ENCODE results near the gene ZSWIM9. TPM values are rescaled to one million over a fixed set of nuclear protein-coding genes. Genes with fewer than 3 reads are reported as not detected.

The ZSWIM9 gene
- total and polyA plus RNA-seq, 2 donors (not counting 3 experiments of a cell fraction or from before 2014, with no cell fraction given) = 1.0 to 8.6 TPM

DNA sequence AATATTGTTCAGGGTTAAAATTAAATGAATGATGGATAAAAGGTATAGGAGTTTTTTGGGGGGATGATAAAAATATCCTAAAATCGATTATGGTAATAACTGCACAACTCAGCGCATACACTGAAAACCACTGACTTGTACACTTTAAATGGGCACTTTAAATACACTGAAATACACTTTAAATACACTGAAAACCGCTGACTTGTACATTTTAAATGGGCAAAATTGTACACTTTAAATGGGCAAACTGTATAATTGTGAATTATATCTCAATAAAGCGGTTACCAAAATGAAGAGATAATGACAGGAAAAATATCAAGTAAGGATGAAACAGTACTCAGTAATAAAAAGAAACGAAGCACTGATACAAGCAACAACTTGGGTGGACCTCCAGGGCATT, 1.8 kb upstream of the ZSWIM9 start:
- ChIA-PET POLR2A (no interaction called here), CTCF (interaction anchor here (1.0 kb wide), 1 partner anchor 35 kb away, joined by 3 read pairs; no protein-coding TSS in a partner anchor)
- Histone ChIP-seq H3K27me3 (ENCODE audit: control insufficient read depth in 2 of 2, insufficient read depth in 2 of 2, low read length in 2 of 2) (no peaks in the 10 kb centered on the region), H2AFZ (ENCODE audit: low read depth, low read length) (no peak overlapping the region), H3K4me1 (ENCODE audit: control insufficient read depth, extremely low read depth, insufficient read depth, low read length) (peaks cover 13% of the 10 kb centered on the region), H3K27ac (ENCODE audit: insufficient read depth, low read depth, low read length) (no peak overlapping the region), H3K79me2 (ENCODE audit: control insufficient read depth, insufficient read depth, low read length) (peaks cover 28% of the 10 kb centered on the region), H3K4me3 (replicated peaks in 1 of 3; ENCODE audit: insufficient read depth in 1 of 3, low read depth in 1 of 3, low read length in 3 of 3) (no peak overlapping the region), H3K9me3 (replicated peaks; ENCODE audit: control insufficient read depth, insufficient read depth, low read length) (no peaks in the 10 kb centered on the region), H4K20me1 (replicated peaks; ENCODE audit: control insufficient read depth, extremely low read depth, insufficient read depth, low read length) (no peaks in the 10 kb centered on the region), H3K9ac (replicated peaks; ENCODE audit: extremely low read depth, insufficient read depth, low read length) (no peak overlapping the region), H3K36me3 (ENCODE audit: control insufficient read depth in 2 of 2, extremely low read depth in 1 of 2, insufficient read depth in 2 of 2, low read length in 2 of 2) (no peaks in the 10 kb centered on the region), H3K4me2 (ENCODE audit: insufficient read depth, low read length) (no peak overlapping the region), H3K9me1 (replicated peaks; ENCODE audit: control insufficient read depth, extremely low read depth, insufficient read depth, low read length) (no peaks in the 10 kb centered on the region)
- dilution Hi-C loops (cut with MboI; ENCODE audit: extremely low pct_ligation_motif_present, low sequenced_read_pairs) = no loop called here
- no peak for DNase-seq (ENCODE audit: low read depth, low spot score)
- intact Hi-C loops (cut with micrococcal nuclease) = loop anchor here (5.0 kb wide), 1 partner anchor 404 kb away; no protein-coding TSS in a partner anchor
- TF ChIP-seq FOS (IDR thresholded peaks at IDR 0.05; ENCODE audit: borderline replicate concordance, insufficient read depth, low read length) (no peak), GATA2 (IDR thresholded peaks at IDR 0.05; ENCODE audit: insufficient read depth, insufficient read length, low read depth, low read length) (no peak), CTCF (IDR thresholded peaks at IDR 0.05; ENCODE audit: extremely low read depth in 1 of 2, insufficient read depth in 1 of 2, low read depth in 1 of 2, low read length in 2 of 2) (no peak), EZH2 (IDR thresholded peaks at IDR 0.05; ENCODE audit: borderline replicate concordance, low read depth, low read length, severe bottlenecking) (no peak), MYC (IDR thresholded peaks at IDR 0.05; ENCODE audit: low read depth, low read length) (no peak), POLR2A (IDR thresholded peaks at IDR 0.05; ENCODE audit: low read depth, low read length) (no peak), JUN (IDR thresholded peaks at IDR 0.05; ENCODE audit: borderline replicate concordance, insufficient read depth, insufficient read length, low read depth) (no peak), POLR2AphosphoS5 (IDR thresholded peaks at IDR 0.05; ENCODE audit: insufficient read depth, low read depth, low read length) (no peak), MAX (IDR thresholded peaks at IDR 0.05; ENCODE audit: insufficient read depth, insufficient read length) (no peak)
- no peak for FAIRE-seq
- BruUV-seq (replicated peaks) = no TSS peak

Measured in endothelial cell of umbilical vein (primary cell).